ENCODE data around the gene GFRA1.

The GFRA1 gene

DNA sequence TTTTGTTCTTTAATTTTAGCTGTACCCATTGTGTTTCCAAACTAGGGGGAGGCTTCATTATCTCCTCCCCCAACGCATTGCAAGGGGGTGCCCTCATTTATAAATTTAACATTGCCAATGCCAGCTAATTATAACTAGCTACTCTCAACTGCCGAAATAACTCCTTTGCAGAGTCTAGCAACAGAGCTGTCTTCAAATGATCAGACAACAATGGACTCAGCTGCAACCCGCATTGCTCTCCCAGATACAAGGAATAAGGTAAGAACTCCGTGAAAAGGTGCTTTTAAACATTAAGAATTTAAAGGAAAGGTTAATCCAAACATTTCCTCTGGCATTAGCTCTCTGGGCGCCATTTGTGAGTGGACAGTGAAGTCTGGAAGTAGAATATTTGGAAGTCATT is 116.2 kb downstream of the GFRA1 start:
- DNase-seq, result no peak

DNA sequence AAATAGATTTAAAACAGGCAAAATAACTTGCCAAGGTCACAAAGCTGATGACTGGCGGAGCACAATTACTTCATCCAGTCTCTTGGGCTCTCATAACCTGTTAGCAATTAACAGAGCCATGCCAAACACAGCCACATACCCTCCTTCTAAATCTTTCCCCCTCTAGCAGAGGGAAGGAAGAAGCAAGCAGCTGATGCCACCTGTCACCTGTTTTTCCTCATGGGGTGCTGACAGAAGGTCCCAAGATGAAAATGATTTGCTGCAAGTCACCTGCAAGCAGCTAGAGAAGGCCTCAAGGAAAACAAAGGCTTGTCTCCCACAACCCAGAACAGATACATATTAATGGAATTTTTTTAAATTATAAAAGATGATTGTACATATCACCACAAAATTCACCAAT is 117.8 kb downstream of the GFRA1 start:
- DNase-seq, result no peak

DNA sequence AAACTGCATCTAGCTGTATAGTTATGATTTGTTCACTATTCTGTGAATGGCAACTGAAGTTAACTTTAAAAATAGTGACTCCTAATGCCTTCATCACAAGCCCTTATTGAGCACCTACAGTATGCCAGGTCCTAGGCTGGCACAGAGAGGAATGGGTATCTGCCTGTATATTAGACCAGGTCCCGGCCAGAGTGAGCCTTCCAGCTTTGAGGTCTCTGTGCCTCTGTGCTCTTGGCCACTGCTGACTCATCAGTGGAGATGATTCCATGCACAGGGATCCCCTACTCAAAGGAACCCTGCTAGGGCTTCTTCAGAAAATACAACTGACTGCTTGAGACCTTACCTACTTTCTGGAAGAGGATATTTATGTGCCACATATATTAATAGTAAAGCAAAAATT is 118.4 kb downstream of the GFRA1 start:
- no peak for DNase-seq

DNA sequence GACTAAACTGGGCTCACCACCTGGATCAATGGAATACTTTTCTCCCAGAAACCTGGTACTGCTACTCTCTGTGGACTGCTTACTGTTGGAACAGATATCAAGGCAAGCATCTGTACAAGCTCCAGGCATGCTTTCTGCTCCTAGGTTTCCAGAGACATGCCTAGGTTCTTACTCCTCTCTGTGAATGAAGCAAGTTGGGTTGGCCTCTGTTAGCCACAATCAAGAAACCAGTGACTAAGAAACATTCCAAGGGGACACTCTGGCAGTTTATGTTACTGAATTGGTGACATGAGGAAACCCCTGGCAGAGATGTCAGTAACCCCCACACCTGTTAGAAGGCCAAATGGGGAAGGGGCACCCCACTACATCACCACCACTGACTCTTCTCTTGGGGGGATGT is 121.9 kb downstream of the GFRA1 start:
- no peak for DNase-seq

DNA sequence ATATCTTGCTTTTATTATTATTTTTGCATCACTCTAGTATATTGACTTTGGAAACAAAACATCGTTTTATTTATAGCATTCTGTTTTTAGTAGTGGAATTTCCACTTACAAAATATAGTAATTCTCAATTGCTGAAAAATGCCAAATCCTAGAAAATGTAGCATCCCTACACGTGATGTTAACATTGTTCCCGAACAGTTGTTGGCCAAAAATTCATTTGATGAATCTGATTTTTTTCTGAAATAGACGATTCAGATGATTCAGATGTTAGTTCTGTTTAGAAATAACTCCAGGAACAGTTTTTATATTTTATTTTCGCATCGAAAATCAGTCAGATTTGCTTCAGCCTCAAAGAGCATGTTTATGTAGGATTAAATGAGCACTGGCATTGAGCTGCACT is 122.4 kb downstream of the GFRA1 start:
- no peak for DNase-seq

DNA sequence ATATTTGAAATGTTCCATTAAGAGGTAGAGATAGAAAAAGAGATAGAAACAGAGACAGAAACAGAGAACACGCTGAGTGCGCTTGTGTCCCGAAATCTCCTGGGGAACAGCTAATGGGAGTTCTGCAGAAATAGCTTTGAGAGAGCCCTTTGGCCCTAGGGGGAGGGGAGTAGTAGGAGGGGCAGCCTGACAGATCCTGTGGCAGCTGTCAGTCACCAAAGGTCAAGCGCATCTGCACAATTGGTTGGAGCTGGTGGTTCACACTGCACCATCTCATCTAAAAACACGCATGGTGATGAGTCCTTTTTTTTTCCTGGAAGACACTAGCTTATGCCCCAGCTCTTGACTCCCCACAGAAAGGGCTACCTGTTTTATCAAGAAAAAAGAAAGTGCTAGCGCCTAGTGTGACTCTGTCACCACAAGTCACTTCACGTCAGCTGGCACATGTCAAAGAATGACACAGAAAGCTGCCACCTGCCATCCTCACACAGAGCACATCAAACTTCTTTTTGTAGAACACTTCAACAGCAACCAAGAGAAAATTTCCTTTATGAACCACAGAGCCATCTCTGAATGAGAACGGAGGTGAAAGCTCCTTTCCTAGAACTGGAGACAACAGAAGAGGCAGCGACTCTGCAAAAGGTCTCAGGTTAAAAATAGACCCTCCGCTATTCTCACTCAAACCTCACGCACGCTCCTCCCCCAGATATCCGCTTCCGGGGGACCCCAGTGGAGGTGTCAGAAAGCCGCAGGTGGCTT is 125.7 kb downstream of the GFRA1 start:
- DNase-seq, result no peak

DNA sequence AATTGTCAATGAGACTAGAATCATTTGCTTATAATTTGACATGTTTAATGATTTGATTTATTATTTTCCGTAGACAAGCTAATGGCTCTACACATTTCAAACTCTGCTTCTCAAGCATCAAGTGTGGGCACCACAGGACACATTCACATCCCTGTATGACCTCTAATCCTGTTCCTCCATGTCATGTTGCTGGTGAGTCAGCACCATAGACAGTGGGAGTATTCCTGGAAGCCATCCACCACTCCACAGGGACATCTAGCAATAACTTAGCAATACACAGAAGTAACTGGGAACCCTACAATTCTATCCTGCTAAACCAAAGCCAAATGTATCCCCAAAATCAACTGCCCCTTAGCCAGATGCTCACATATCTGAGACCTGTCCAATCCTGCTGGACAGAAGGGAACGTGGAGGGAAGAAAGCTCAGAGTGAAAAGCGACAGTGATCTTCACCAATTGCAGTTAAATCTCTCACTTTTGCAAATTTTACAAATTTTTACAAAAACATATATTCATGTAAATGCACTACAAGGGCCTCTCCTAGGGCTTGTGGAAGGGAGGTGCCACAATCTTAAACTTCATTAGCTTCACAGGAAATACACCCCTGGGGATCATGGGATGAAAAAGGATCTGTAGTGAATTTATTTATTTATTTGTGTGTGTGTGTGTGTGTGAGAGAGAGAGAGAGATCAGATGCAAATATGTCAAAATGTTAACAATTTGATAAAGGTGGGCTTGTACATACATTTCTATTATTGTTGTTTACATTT is 126.5 kb downstream of the GFRA1 start:
- DNase-seq, result no peak

DNA sequence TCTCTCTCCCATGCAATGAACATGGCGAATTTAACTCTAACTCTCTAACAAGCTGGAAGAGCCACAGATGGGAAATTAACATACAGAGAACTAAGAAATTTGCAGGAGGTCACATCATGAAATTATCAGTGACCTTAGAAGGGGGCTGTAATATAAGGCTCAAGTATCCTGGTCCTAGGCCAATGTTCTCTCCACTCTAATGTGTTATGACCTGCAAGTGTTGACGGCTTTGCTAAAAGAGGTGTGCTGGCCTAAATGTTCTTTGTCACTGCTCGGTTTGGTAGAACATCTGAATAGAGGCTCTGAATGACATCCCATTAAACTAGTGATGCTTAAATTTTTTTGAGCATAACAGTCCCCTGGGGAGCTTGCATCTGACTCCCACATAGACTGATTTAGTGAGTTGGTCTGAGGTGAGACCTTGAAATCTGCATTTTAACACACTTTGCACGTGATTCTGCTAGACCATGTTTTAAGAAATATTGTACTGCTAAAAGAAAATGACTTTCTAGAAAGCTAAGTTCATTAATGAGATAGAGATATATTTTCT is 129.3 kb downstream of the GFRA1 start:
- no peak for DNase-seq

DNA sequence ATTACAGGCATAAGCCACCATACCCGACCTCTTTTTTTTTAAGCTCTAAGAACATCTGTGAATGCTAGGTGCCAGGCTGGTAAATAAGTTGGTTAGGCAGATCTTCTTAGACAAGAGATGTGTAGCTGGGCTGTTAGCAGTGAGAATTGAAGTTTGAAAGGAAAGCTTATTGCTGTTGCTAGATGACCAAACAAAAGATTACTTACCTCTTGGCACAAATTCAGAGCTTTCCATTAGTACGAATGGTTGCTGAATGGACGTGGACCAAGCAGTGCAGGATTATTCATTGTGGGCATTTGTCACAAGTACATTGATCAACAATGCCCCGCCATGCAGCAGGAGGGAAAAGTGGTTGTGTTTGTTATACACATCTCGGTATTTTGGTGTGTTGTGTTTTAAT is 131.2 kb downstream of the GFRA1 start:
- no peak for DNase-seq

DNA sequence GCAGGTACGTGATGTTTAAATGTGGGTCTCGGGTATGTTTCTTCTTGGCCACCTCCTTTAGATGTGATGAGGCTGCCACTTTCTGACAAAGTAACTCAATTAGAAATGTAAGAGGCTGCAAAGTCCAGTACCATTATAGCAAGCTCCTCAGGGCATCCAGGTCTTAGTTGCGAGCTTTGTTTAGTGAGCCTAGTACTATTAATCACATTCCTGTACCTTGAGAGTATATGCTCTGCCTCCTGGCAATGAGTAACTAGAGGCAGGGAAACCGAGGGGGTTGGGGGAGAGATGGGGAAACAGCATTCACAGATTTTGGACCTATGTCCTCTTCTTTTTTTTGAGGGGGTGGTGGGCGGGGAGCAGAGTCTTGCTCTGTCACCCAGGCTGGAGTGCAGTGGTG is 131.8 kb downstream of the GFRA1 start:
- no peak for DNase-seq

DNA sequence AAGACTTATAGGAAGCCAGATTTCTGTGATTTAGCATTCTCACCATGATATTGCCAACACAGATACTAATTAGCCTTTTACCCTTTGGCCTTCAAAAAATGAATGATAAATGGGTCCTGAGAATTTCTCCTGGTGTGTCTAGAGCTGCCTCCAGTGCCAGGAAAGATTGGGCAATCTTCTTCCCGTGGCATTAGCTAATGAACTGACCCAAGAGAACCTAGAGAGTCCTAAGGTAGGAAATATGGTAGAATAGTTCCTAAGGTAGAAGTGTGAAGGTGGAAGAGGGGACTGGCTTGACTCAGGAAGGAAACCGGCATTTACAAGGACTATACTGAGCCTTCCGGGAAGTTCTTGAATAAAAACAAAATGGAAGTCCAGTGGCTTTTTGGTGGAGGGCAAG is 133.1 kb downstream of the GFRA1 start:
- DNase-seq, result no peak

DNA sequence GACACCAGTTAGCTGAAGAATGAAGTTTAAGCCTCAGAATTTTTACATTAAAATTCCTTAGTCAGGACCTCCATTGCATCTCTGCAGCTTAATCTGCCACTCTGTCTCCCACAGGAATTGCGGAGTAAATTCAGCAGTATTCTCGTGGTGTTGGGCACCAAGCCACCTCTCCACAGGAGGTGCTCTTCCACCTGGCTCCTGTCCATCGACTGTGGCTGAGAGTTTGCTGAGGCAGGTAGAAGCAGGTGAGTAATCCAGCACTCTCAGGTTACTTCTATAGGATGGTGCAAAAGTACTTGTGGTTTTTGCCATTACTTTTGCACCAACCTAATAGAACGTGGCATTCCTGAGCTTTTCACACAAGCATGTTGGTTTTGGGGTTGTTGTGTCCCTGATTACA is 134.1 kb downstream of the GFRA1 start:
- DNase-seq, result no peak

DNA sequence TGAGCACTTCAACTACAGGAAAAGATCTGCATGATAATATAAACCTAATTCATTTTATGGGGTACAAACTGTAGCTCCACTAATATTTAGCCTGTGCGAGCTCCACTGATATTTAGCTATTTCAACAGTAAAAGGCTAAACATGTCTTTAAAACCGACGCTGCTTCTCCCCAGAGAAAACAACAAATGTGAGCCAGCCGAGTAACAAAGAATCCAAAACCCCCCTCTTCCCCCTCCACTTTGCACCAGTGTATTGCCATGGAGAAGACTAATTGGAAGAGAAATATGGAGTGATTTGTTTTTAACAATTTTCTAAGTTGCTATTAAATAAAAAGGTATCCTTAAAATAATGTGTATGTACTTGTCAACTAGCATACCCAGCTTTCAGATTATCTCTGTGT is 136.7 kb downstream of the GFRA1 start:
- DNase-seq, result no peak

DNA sequence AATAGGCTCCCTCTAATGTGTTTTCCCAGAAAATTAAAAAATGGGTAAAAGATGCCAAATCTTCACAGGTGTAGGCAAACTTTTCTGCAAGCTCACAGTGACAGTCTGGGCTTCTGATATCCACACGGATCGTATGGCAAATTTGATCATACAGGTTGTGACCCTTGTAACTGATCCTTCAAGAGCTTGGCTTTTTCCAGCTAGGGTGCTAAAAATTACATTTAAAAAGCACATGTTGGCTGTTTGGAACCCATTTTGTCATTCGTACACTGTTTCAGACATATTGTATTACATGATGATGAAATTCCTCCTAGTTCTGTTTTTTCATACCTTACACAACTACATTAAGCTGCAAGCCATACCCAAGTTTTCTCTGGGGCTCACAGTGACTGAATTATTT is 138.7 kb downstream of the GFRA1 start:
- no peak for DNase-seq

DNA sequence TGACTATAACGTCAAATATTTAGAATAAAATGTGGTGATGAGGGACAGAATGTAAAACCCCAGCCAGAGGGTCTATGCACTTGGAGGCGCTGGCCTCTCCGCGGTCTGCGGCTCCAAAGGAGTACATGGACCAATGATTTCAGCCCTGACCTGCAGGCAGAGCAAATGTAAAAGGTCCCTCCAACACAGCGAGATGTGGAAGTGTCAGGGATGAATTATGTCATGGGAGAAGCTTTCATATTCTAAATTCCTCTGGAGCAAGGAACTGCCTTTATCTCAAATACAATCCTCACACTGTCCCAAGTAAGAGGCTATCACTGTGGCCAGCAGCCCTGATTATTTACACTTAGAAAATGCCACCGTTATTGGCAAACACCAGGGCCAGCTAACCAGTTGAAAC is 139.4 kb downstream of the GFRA1 start:
- no peak for DNase-seq

DNA sequence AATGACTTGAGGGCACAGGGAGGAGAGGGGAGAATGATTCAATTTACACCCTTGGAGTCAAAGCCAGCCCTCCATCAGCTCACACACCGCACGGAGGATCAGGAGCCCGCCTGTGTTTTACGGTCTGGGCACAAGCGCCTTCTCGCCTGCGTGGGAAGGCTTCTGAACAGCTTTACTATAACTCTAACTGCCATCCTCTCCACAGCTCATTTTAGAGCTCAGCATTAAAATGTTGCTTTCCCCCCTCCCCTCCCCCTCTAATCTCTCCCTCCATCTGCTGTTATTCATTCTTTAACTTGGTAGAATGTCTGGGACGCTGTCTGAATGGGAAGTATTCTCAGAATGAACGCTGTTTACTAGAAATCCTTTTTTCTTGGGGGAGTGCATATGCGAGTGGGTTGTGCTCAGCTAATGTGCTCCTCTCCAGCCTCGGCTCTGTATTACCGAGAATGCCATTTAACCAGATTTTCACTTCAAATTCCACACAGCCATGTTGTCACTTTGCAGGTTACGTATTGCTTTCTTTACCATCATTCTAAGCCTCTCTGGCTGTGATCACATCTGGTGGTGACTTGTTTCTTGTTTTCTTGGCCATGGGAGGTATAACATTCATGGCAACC is 140.1 kb downstream of the GFRA1 start:
- no peak for DNase-seq

DNA sequence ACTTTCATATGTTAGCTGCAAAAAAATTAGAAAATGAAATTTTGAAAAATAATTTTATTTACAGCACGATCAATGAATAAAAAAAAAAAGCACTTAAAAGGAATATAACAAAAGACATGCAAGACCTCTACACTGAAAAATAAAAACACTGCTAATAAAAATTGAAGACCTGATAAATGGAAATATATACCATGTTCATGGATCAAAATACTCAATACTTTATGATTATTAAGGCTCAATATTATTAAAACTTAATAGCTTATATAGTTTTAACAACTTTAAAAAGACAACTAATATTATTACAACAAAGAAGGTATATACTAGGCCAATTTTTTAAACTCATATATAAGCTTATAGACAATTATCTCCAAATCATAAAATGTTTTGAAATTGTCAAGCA is 143.0 kb downstream of the GFRA1 start:
- no peak for DNase-seq

DNA sequence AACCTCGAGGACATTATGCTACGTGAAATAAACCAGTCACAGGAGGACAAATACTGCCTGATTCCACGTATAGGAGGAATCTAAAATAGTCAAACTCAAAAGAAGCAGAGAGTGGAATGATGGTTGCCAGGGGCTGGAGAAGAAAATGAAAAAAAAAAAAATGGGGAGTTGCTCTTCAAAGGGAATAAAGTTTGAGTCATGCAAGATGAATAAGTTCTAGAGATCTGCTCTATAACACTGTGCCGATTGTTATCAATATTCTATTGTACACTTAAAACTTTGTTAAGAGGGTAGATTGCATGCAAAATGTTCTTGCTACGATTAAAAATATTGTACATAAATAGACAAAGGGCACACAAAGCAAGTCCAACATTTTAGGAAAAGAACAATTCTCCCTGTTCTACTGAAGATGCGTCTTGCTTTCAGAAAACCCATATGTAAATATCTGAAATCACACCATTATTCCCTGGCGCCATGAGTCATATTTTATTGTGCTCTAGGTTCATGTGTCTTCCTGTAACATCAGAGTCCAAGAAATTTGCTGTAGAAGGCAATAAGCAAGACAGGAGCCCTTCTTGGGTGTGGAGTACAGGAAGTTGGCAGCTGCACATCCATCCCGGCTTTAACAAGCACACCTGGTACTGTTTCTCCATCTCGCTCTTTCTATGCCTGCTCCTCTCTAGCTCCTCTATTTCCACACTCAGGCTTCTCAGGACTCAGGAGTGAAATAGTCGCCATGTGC is 145.9 kb downstream of the GFRA1 start:
- no peak for DNase-seq

DNA sequence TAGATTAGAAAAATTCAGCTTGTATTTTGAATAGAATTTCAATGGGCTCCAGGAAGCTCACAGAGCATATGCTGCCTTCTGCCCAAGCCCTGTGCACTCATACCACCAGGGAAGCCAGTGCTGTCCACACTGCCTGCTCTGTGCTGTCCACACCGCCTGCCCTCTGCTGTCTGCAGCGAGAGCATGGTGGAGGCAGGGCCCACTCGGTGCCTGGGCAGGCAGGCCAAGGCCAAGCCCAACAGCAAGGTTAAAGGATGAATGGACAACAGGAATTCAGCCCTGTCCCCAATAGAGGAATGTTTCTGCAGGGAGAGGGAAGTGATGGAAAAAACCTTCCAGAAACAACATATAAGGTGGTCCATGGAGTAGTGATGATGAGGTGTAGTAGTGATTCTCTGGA is 146.8 kb downstream of the GFRA1 start:
- no peak for DNase-seq

DNA sequence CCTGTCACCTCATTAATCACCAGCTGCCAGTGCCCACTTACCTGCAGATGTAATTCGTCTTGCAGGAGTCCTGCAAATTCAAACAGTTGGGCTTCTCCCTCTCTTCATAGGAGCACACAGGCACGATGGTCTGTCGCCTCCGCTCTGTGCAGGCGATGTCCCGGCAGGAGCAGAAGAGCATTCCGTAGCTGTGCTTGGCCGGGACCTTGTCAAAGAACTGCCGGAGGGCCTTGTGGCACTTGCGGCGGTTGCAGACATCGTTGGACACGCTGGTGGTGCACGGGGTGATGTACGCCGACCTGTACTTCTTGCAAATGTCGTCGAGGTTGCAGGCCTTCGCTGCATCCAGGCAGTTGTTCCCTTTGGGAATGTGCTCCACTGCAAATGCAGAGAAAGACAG is 147.8 kb downstream of the GFRA1 start:
- DNase-seq, result no peak

DNA sequence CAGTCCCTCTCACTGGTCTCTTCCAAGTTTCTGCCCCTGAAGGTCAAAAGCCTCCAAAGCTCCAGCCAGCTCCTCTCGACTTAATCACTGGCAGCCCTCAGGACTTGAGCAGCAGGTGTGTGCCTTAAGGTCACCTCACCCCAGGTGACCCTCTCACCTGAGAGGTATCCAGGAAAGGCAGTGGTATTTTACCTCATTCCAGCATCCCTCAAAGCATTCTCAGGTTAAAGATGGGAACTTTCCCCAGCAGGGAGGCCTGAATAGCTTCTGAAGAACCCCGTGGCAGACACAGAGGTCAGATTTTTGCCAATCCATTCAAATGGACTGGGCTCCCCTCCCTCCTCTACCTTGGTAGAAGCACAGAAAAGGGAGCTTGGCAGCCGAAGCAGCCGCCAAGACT is 148.2 kb downstream of the GFRA1 start:
- DNase-seq, result no peak

DNA sequence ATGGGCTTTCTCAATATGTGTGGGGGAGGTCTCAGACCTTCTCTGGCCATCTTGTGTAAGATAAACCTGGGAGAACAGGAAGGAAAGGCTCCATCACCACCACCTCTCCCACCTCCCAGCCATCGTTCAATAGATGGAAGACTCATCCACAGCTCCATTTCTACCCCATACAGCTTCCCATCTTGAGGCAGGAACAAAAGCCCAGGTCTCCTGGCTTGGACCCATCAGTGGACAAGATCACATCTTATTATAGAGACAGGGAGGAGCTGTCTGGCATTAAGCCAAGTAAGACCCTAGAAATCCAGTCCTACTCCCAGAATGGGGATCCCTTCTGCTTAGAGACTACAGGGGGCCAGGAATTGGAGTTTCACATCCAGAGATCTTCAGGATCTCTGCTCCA is 150.3 kb downstream of the GFRA1 start:
- no peak for DNase-seq

Measured in DMS 273 treated with DMSO at 0.1 percent for 48 hours (cell line).